PC-3 (cell line): ENCODE measurements around the gene DGKB. TPM values are rescaled to one million over a fixed set of nuclear protein-coding genes. Genes with fewer than 3 reads are reported as not detected.

Experiments
- ATAC-seq: fragments of 200-7000 bp; cut with Tn5 transposase; 2 replicates; pipeline ENCODE4 v1.9.1; 2020; ENCODE audit warnings: mild to moderate bottlenecking, moderate library complexity
- BruUV-seq: library from RNA; stranded (reverse); fragments of 400-500 nt; replicated peaks from 2 replicates; lab custom pipeline; 2021; lab: Mats Ljungman, UMichigan
- CTCF ChIA-PET: fragments of 300-600 bp; sonication (Branson Sonifier 250); formaldehyde crosslinking; loops from one replicate; lab custom pipeline; 2022; ENCODE audit warnings: antibody characterized with exemption; lab: Charles Lee
- POLR2A ChIA-PET: fragments of 300-600 bp; sonication (Branson Sonifier 250); formaldehyde crosslinking; loops from one replicate; lab custom pipeline; 2022; ENCODE audit warnings: antibody characterized with exemption; ENCODE audit not compliant: unreplicated experiment; lab: Charles Lee
- DNase-seq: peaks from one replicate; pipeline ENCODE4 v3.0.0-alpha.2; 2015
- H2AFZ ChIP-seq: fragments of 300-600 bp; sonication (generic); 2 replicates; pipeline ENCODE4 v1.6.0; 2016; ENCODE audit warnings: antibody characterized with exemption, low read length
- H3F3A ChIP-seq: fragments of 300-600 bp; sonication (generic); one replicate; pipeline ENCODE4 v1.6.0; 2017; ENCODE audit warnings: antibody characterized with exemption, low read length, control low read depth, mild to moderate bottlenecking; ENCODE audit not compliant: unreplicated experiment
- H3K27ac ChIP-seq: fragments of 300-600 bp; sonication (generic); 2 replicates; pipeline ENCODE4 v1.5.1; 2016; ENCODE audit warnings: mild to moderate bottlenecking, low read length
- H3K27me3 ChIP-seq: fragments of 300-600 bp; sonication (generic); 2 replicates; pipeline ENCODE4 v1.6.1; 2016; ENCODE audit warnings: low read length, mixed read lengths
- H3K36me3 ChIP-seq: fragments of 300-600 bp; sonication (generic); 2 replicates; pipeline ENCODE4 v1.6.1; 2016; ENCODE audit warnings: low read depth, mixed run types, low read length, mixed read lengths
- H3K4me1 ChIP-seq: fragments of 300-600 bp; sonication (generic); 2 replicates; pipeline ENCODE4 v1.5.1; 2016; ENCODE audit warnings: low read length; ENCODE audit not compliant: insufficient read depth
- H3K4me2 ChIP-seq: fragments of 300-600 bp; sonication (generic); 2 replicates; pipeline ENCODE4 v1.6.0; 2016; ENCODE audit warnings: low read length
- H3K4me3 ChIP-seq: fragments of 300-600 bp; sonication (generic); 2 replicates; pipeline ENCODE4 v1.5.1; 2016; ENCODE audit warnings: mild to moderate bottlenecking, low read length, mixed read lengths
- H3K79me2 ChIP-seq: fragments of 300-600 bp; sonication (generic); 2 replicates; pipeline ENCODE4 v1.6.1; 2017; ENCODE audit warnings: low read length, mixed read lengths
- H3K9ac ChIP-seq: fragments of 300-600 bp; sonication (generic); 2 replicates; pipeline ENCODE4 v1.6.0; 2016; ENCODE audit warnings: mild to moderate bottlenecking, low read length
- H3K9me2 ChIP-seq: fragments of 300-600 bp; sonication (generic); replicated peaks from 2 replicates; pipeline ENCODE4 v1.6.1; 2016; ENCODE audit warnings: mixed run types, low read length, mixed read lengths
- H3K9me3 ChIP-seq: fragments of 300-600 bp; sonication (generic); 2 replicates; pipeline ENCODE4 v1.6.1; 2016; ENCODE audit warnings: low read length, mixed read lengths
- H4K20me1 ChIP-seq: fragments of 300-600 bp; sonication (generic); 2 replicates; pipeline ENCODE4 v1.6.1; 2016; ENCODE audit warnings: low read length, mixed read lengths
- EZH2 ChIP-seq: fragments of 300-600 bp; sonication (generic); IDR thresholded peaks from one replicate; pipeline ENCODE4 v1.6.1; 2017; ENCODE audit warnings: antibody characterized with exemption, mild to moderate bottlenecking, low read length; ENCODE audit not compliant: unreplicated experiment
- EZH2phosphoT487 ChIP-seq: fragments of 300-600 bp; sonication (generic); IDR thresholded peaks from 2 replicates; pipeline ENCODE4 v1.6.1; 2018; ENCODE audit warnings: mild to moderate bottlenecking, antibody characterized with exemption, low read length, borderline replicate concordance
- intact Hi-C: fragments of 100-400 bp; cut with micrococcal nuclease; formaldehyde crosslinking; loops from 2 replicates; pipeline ENCODE4 v1.9.0; 2023
- total RNA-seq: library from RNA; depleted of rRNA; stranded (reverse); fragments of >200 nt; gene quantifications from 2 replicates; pipeline ENCODE4 v1.2.3, GENCODE V29; 2014
- TF ChIP-seq, protein P1 (sequence below): fragments of 300-600 bp; sonication (generic); conservative IDR thresholded peaks from 2 replicates; pipeline ENCODE4 v1.5.1; 2017; ENCODE audit warnings: antibody characterized with exemption, low read depth, mild to moderate bottlenecking, low read length

Gene DGKB
- total RNA-seq, 1 experiment from 2014 or later = 0.15 TPM

DNA sequence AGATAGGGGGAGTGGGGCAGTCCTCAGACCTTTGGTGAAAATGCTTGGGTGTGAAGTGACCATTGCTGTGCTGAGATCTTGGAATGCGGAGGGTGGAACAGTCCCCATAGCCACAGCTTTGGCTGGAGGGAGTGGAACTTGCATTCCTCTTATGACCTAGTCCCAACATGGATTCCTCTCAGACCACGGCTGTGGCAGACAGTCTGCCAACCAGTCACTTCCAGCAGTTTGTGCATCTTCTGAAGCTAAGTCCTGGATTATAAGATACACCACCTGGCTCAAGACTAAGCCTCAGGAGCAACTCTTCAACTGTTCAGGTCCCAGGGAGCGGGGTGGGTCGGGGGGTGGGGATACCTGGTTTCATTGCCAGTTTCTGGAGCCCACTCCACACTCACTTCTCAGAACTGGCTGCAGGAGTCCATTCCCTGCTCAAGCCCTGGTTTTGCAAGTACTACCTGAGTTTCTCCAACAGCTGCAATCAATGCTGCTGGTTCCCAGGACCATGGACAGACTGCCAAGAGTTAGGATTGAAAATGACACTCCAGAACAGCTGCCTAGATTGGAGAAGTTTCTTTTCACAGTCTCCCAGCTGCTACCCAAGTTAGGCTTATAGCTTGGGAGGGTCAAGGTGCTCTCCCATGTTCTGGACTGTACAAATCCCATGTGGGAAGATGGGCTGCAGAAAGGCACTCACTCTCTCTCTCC, 29.1 kb upstream of the DGKB start:
- no peak for ATAC-seq
- Histone ChIP-seq H4K20me1 (no peaks in the 10 kb centered on the region), H3K27ac (no peak overlapping the region), H3K9me3 (no peaks in the 10 kb centered on the region), H3K9me2 (no peaks in the 10 kb centered on the region), H2AFZ (no peak overlapping the region), H3K79me2 (no peaks in the 10 kb centered on the region), H3K36me3 (no peaks in the 10 kb centered on the region), H3K4me3 (no peak overlapping the region), H3K27me3 (no peaks in the 10 kb centered on the region), H3K4me1 (no peaks in the 10 kb centered on the region), H3F3A (no peaks in the 10 kb centered on the region), H3K9ac (no peak overlapping the region), H3K4me2 (no peak overlapping the region)
- POLR2A ChIA-PET = no interaction called here
- no peak for TF ChIP-seq EZH2phosphoT487
- TF ChIP-seq EZH2 = no peak
- TF ChIP-seq, protein P1, sequence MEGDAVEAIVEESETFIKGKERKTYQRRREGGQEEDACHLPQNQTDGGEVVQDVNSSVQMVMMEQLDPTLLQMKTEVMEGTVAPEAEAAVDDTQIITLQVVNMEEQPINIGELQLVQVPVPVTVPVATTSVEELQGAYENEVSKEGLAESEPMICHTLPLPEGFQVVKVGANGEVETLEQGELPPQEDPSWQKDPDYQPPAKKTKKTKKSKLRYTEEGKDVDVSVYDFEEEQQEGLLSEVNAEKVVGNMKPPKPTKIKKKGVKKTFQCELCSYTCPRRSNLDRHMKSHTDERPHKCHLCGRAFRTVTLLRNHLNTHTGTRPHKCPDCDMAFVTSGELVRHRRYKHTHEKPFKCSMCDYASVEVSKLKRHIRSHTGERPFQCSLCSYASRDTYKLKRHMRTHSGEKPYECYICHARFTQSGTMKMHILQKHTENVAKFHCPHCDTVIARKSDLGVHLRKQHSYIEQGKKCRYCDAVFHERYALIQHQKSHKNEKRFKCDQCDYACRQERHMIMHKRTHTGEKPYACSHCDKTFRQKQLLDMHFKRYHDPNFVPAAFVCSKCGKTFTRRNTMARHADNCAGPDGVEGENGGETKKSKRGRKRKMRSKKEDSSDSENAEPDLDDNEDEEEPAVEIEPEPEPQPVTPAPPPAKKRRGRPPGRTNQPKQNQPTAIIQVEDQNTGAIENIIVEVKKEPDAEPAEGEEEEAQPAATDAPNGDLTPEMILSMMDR = no peak
- no peak for DNase-seq
- intact Hi-C loops = no loop called here
- CTCF ChIA-PET = no interaction called here
- BruUV-seq = no TSS peak

DNA sequence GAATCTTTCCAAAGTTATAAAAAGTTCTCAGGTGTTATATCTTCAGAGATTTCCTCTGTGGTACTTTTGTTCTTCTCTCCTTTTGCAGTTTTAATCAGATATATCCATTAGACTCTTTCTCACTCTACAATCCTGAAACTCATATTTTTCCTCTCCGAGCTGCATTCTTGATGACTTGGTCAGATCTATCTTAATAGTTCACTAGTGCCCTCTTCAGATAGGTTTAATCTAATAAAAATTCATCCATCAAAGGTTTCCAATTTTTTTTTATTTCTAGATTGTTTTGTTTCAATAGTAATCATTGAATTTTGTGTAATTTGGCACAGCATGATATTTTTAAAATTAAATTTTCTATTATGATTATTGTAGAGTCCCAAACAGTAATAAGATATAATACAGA, 21.8 kb upstream of the DGKB start:
- no peaks in the 10 kb centered on the region for H4K20me1 ChIP-seq
- H3K9me2 ChIP-seq = no peaks in the 10 kb centered on the region
- H3K4me1 ChIP-seq = peaks cover 5% of the 10 kb centered on the region; the same call in 1 of the 2 replicates
- peak overlapping the region; percentile 71 for H2AFZ ChIP-seq
- no peaks in the 10 kb centered on the region for H3K36me3 ChIP-seq
- no peaks in the 10 kb centered on the region for H3K27me3 ChIP-seq
- intact Hi-C loops = loop anchor here (1.0 to 5.0 kb wide), 3 partner anchors 92 to 207 kb away; no protein-coding TSS in a partner anchor
- DNase-seq (peak; percentile 62), ATAC-seq (peak; percentile 67)
- no peak overlapping the region for H3K27ac ChIP-seq
- no peaks in the 10 kb centered on the region for H3K9me3 ChIP-seq
- CTCF ChIA-PET = interaction anchor here (1.0 to 2.0 kb wide), 3 partner anchors 91 to 207 kb away, joined by 3 to 18 read pairs (median 13); no protein-coding TSS in a partner anchor
- H3F3A ChIP-seq = no peaks in the 10 kb centered on the region
- BruUV-seq = no TSS peak
- H3K9ac ChIP-seq = peak overlapping the region; percentile 32; the same call in 1 of the 2 replicates
- POLR2A ChIA-PET = no interaction called here
- no peaks in the 10 kb centered on the region for H3K79me2 ChIP-seq
- H3K4me3 ChIP-seq = peak overlapping the region; percentile 45; the same call in 1 of the 2 replicates
- TF ChIP-seq EZH2phosphoT487 (no peak), EZH2 (no peak)
- TF ChIP-seq, protein P1 = peak; percentile 61
- H3K4me2 ChIP-seq = peak overlapping the region; percentile 66

DNA sequence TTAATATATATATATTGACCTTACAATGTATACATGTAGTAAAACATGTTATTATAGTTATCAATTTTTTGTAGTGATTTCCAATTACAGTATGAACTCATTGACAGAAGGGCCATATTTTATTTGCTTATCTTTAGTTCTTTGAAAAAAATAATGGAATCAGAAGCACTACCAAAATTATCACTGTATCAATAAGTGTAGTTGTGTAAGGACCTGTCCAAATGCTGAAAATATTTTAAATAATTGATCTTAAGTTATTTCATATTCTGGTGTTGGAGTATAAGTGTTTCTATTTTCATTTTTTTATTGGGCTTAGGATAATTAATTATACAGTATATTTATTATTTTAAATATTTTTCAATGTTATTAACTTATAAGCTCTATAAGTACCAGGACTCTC, 8.5 kb upstream of the DGKB start:
- Histone ChIP-seq H3K9me3 (no peaks in the 10 kb centered on the region), H3K27ac (no peak overlapping the region), H3K36me3 (no peaks in the 10 kb centered on the region), H3K4me1 (no peaks in the 10 kb centered on the region), H4K20me1 (no peaks in the 10 kb centered on the region), H3K9ac (no peak overlapping the region), H3K27me3 (no peaks in the 10 kb centered on the region), H2AFZ (no peak overlapping the region), H3K4me2 (no peak overlapping the region), H3K4me3 (no peak overlapping the region), H3F3A (no peaks in the 10 kb centered on the region), H3K79me2 (no peaks in the 10 kb centered on the region), H3K9me2 (no peaks in the 10 kb centered on the region)
- intact Hi-C loops = no loop called here
- ChIA-PET POLR2A (interaction anchor here (0.7 kb wide), 1 partner anchor 16 kb away, joined by 6 read pairs; no protein-coding TSS in a partner anchor), CTCF (no interaction called here)
- no peak for ATAC-seq
- BruUV-seq = no TSS peak
- no peak for TF ChIP-seq EZH2phosphoT487
- no peak for TF ChIP-seq EZH2
- TF ChIP-seq, protein P1 = no peak
- no peak for DNase-seq
